Tibial nerve (tissue), 4 donors: ENCODE measurements around the gene KLHL5. TPM values are rescaled to one million over a fixed set of nuclear protein-coding genes. Genes with fewer than 3 reads are reported as not detected.
A peak's percentile ranks its signal among the peaks of the same experiment; 100 is the strongest.

Experiments
- DNase-seq, 2 donors: peaks; one replicate each; pipeline ENCODE4 v3.0.0-alpha.2; 2019; ENCODE audit warnings: low spot score in 2 of 2
- H3K27ac ChIP-seq, 4 donors: fragments of 200-600 bp; sonication (generic) in 3 of 4; one replicate each; pipeline ENCODE4 v1.5.1; 2017 to 2019; ENCODE audit warnings: mild to moderate bottlenecking in 1 of 4
- H3K27me3 ChIP-seq, 2 donors: fragments of 200-600 bp; sonication (generic) in 1 of 2; one replicate each; pipeline versions ENCODE4 v1.5.1 to v1.6.0; 2017 to 2019
- H3K36me3 ChIP-seq, 3 donors: fragments of 200-600 bp; sonication (generic); one replicate each; pipeline ENCODE4 v1.5.1; 2018 to 2019
- H3K4me1 ChIP-seq, 4 donors: fragments of 200-600 bp; sonication (generic) in 3 of 4; one replicate each; pipeline ENCODE4 v1.5.1; 2017 to 2019
- H3K4me3 ChIP-seq, 4 donors: fragments of 200-600 bp; sonication (generic) in 3 of 4; one replicate each; pipeline ENCODE4 v1.5.1; 2017 to 2019; ENCODE audit warnings: mild to moderate bottlenecking in 1 of 4, moderate library complexity in 1 of 4
- H3K9me3 ChIP-seq, 4 donors: fragments of 200-600 bp; sonication (generic) in 3 of 4; one replicate each; pipeline ENCODE4 v1.5.1; 2017 to 2019
- CTCF ChIP-seq, 5 experiments: fragments of 200-600 bp in 3 of 5; fragments of 450-650 bp in 2 of 5; sonication (generic) in 3 of 5; IDR thresholded peaks; one replicate each; pipeline ENCODE4 v1.5.1; 2016 to 2019; ENCODE audit warnings: antibody characterized with exemption in 5 of 5, mild to moderate bottlenecking in 3 of 5, moderate library complexity in 2 of 5
- EP300 ChIP-seq, 2 donors: sonication (generic); formaldehyde crosslinking; IDR thresholded peaks; one replicate each; pipeline ENCODE4 v1.6.1; 2017; ENCODE audit warnings: antibody characterized with exemption in 2 of 2, mild to moderate bottlenecking in 1 of 2
- POLR2A ChIP-seq, 2 donors: fragments of 450-650 bp; IDR thresholded peaks; one replicate each; pipeline ENCODE4 v1.6.1; 2017; ENCODE audit warnings: antibody characterized with exemption in 2 of 2, mild to moderate bottlenecking in 2 of 2, moderate library complexity in 2 of 2
- WGBS, 2 donors: methylation state at CpG; one replicate each; pipeline ENCODE4 v1.1.5; 2018; 5-methylcytosine and 5-hydroxymethylcytosine counted together
- total RNA-seq, 4 donors: library from RNA; depleted of rRNA; stranded (reverse); fragments of >200 nt; gene quantifications; one replicate each; pipeline ENCODE4 v1.1.0, GENCODE V29; 2016

The KLHL5 gene
- total RNA-seq, 4 donors from 2014 or later = 18.8 to 34.5 (median 27.5) TPM

- Histone ChIP-seq H3K27ac (peak overlapping the region; percentile 92 to 97 (median 96)), H3K9me3 (no peaks in the 10 kb centered on the region), H3K4me3 (peak overlapping the region; percentile 34 to 99 (median 82)), H3K4me1 (peaks cover 0 to 48% (median 18%) of the 10 kb centered on the region in 4 donors), H3K27me3 (no peaks in the 10 kb centered on the region), H3K36me3 (no peaks in the 10 kb centered on the region)
- TF ChIP-seq POLR2A (IDR thresholded peaks at IDR 0.05) (no peak), CTCF (IDR thresholded peaks at IDR 0.05) (no peak), EP300 (IDR thresholded peaks at IDR 0.05) (no peak)
- 0 to 1% methylated on average over 9 to 42 of the region's 54 CpGs for WGBS, 2 donors
- DNase-seq = peak; percentile 79 to 89
Measured at GRCh38 chr4:39044364-39044955, 17.6 kb upstream of the KLHL5 start.

GRCh38 chr4:39044956-39045826, 16.8 kb upstream of the KLHL5 start:
- DNase-seq = no peak
- H3K36me3 ChIP-seq = no peaks in the 10 kb centered on the region
- H3K9me3 ChIP-seq = no peaks in the 10 kb centered on the region
- peak overlapping the region; percentile 41 to 99 (median 82) for H3K4me3 ChIP-seq
- TF ChIP-seq POLR2A (IDR thresholded peaks at IDR 0.05) (no peak), EP300 (IDR thresholded peaks at IDR 0.05) (no peak), CTCF (IDR thresholded peaks at IDR 0.05) (peak in 1 of 5 experiments; percentile 14)
- 0% methylated on average over 30 to 39 of the region's 82 CpGs for WGBS, 2 donors
- H3K27me3 ChIP-seq = no peaks in the 10 kb centered on the region
- peaks cover 0 to 48% (median 18%) of the 10 kb centered on the region in 4 donors for H3K4me1 ChIP-seq
- H3K27ac ChIP-seq = peak overlapping the region; percentile 92 to 97 (median 96)

GRCh38 chr4:39045827-39046221, 16.2 kb upstream of the KLHL5 start:
- WGBS, 2 donors = 30 to 40% methylated on average over 3 of the region's 3 CpGs
- Histone ChIP-seq H3K4me1 (peaks cover 0 to 48% (median 18%) of the 10 kb centered on the region in 4 donors), H3K4me3 (peak overlapping the region in 3 of 4 donors; percentile 67 to 99 (median 98)), H3K27ac (peak overlapping the region; percentile 92 to 97 (median 96)), H3K36me3 (peaks cover 0 to 3% (median 0%) of the 10 kb centered on the region in 3 donors), H3K27me3 (no peaks in the 10 kb centered on the region), H3K9me3 (no peaks in the 10 kb centered on the region)
- no peak for TF ChIP-seq POLR2A (IDR thresholded peaks at IDR 0.05)
- TF ChIP-seq EP300 (IDR thresholded peaks at IDR 0.05) = no peak
- DNase-seq = no peak

GRCh38 chr4:39046249-39046648, 15.8 kb upstream of the KLHL5 start:
- Histone ChIP-seq H3K4me3 (no peak overlapping the region), H3K27me3 (no peaks in the 10 kb centered on the region), H3K27ac (peak overlapping the region in 3 of 4 donors; percentile 29 to 96 (median 35)), H3K36me3 (peaks cover 0 to 3% (median 0%) of the 10 kb centered on the region in 3 donors), H3K4me1 (peaks cover 0 to 48% (median 18%) of the 10 kb centered on the region in 4 donors), H3K9me3 (no peaks in the 10 kb centered on the region)
- DNase-seq = no peak
- TF ChIP-seq POLR2A (IDR thresholded peaks at IDR 0.05) = no peak
- TF ChIP-seq CTCF (IDR thresholded peaks at IDR 0.05) = no peak
- no peak for TF ChIP-seq EP300 (IDR thresholded peaks at IDR 0.05)
- WGBS, 2 donors = 87 to 89% methylated on average over 8 of the region's 8 CpGs

- Histone ChIP-seq H3K36me3 (peaks cover 0 to 3% (median 0%) of the 10 kb centered on the region in 3 donors), H3K4me1 (peaks cover 0 to 52% (median 18%) of the 10 kb centered on the region in 4 donors), H3K4me3 (no peak overlapping the region), H3K27me3 (no peaks in the 10 kb centered on the region), H3K27ac (peak overlapping the region in 1 of 4 donors; percentile 7), H3K9me3 (no peaks in the 10 kb centered on the region)
- 50 to 53% methylated on average over 2 of the region's 2 CpGs for WGBS, 2 donors
- no peak for DNase-seq
- no peak for TF ChIP-seq EP300 (IDR thresholded peaks at IDR 0.05)
- TF ChIP-seq CTCF (IDR thresholded peaks at IDR 0.05) = no peak
- TF ChIP-seq POLR2A (IDR thresholded peaks at IDR 0.05) = no peak
Measured at GRCh38 chr4:39047681-39048080, 14.4 kb upstream of the KLHL5 start.
